ENCODE measurements around the gene RPP25.
A peak's percentile ranks its signal among the peaks of the same experiment; 100 is the strongest.

RPP25 gene

GRCh38 chr15:74956648-74957475 lies at the start of gene RPP25:
Gene RPP25, minus strand, starts transcription at chr15:74956772. Its CDS starts 189 bp downstream, at chr15:74956583.
- peak; percentile 59 for DNase-seq

GRCh38 chr15:75002398-75002797 lies 45.8 kb upstream of the RPP25 start:
- DNase-seq = no peak

- no peak for DNase-seq
Observed at GRCh38 chr15:75001310-75001709, 44.7 kb upstream of the RPP25 start.

GRCh38 chr15:74997543-74997942 lies 41.0 kb upstream of the RPP25 start:
- DNase-seq = no peak

GRCh38 chr15:74997141-74997540 lies 40.6 kb upstream of the RPP25 start:
- DNase-seq = no peak

GRCh38 chr15:74995779-74996765 lies 39.5 kb upstream of the RPP25 start:
- DNase-seq = no peak

- peak; percentile 85 for DNase-seq
Observed at GRCh38 chr15:74995182-74995778, 38.7 kb upstream of the RPP25 start, which contains the start of gene SCAMP5. Gene SCAMP5, plus strand, starts transcription at chr15:74995563. Its CDS starts 16,277 bp downstream, at chr15:75011840.

- DNase-seq = no peak
Observed at GRCh38 chr15:74994685-74995084, 38.1 kb upstream of the RPP25 start.

GRCh38 chr15:74994236-74994635 lies 37.7 kb upstream of the RPP25 start:
- no peak for DNase-seq

GRCh38 chr15:74992619-74993018 lies 36.0 kb upstream of the RPP25 start:
- no peak for DNase-seq

- no peak for DNase-seq
Observed at GRCh38 chr15:74989527-74989926, 33.0 kb upstream of the RPP25 start.

GRCh38 chr15:74988007-74988800 lies 31.6 kb upstream of the RPP25 start:
- DNase-seq = no peak

GRCh38 chr15:74983725-74984231 lies 27.2 kb upstream of the RPP25 start:
- DNase-seq = no peak

- no peak for DNase-seq
Observed at GRCh38 chr15:74982183-74982582, 25.6 kb upstream of the RPP25 start.

GRCh38 chr15:74978503-74978902 lies 21.9 kb upstream of the RPP25 start:
- peak; percentile 15 for DNase-seq

- DNase-seq = no peak
Observed at GRCh38 chr15:74978077-74978476, 21.5 kb upstream of the RPP25 start.

GRCh38 chr15:74977599-74977998 lies 21.0 kb upstream of the RPP25 start:
- DNase-seq = no peak

- DNase-seq = no peak
Observed at GRCh38 chr15:74976159-74976558, 19.6 kb upstream of the RPP25 start.

- no peak for DNase-seq
Observed at GRCh38 chr15:74967670-74968069, 11.1 kb upstream of the RPP25 start.

- DNase-seq = no peak
Observed at GRCh38 chr15:74964794-74965193, 8.2 kb upstream of the RPP25 start.

- DNase-seq = no peak
Observed at GRCh38 chr15:74963213-74963612, 6.6 kb upstream of the RPP25 start.

GRCh38 chr15:74962671-74963070 lies 6.1 kb upstream of the RPP25 start:
- no peak for DNase-seq

All from activated effector memory CD4-positive, alpha-beta T cell treated with Interleukin-2 at 50 U/mL for 16 hours (primary cell).